Jurkat, Clone E6-1 (cell line): ENCODE measurements around the gene RABGAP1L.
"Not testable (repeated sequence)": the region's sequence is repeated elsewhere in the genome, so short reads cannot be mapped to it uniquely, and the experiment has no call there.

ENCODE experiments used
- DNase-seq: peaks from one replicate; pipeline ENCODE4 v3.0.0-alpha.2; 2011; ENCODE audit warnings: low read depth, low spot score
- H3K4me3 ChIP-seq: 2 replicates; pipeline ENCODE4 v1.5.1; 2011; ENCODE audit warnings: mild to moderate bottlenecking, low read length, control low read depth, moderate library complexity

The RABGAP1L gene

DNA sequence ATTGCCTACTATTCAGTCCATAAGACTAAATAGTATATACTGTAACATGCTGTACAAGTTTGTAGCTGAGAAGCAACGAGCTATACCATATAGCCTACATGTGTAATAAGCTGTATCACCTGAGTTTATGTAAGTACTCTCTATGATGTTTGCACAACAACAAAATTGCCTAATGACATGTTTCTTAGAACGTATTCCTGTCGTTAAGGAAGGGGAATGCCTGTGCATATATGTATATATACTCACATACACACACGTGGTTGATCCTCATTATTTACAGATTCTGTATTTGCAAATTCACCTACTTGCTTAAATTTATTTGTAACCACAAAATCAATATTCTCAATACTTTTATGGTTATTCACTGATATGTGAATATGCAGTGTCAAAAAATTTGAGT lies 504.0 kb downstream of the RABGAP1L start:
- DNase-seq: no peak
- no peak overlapping the region for H3K4me3 ChIP-seq

DNA sequence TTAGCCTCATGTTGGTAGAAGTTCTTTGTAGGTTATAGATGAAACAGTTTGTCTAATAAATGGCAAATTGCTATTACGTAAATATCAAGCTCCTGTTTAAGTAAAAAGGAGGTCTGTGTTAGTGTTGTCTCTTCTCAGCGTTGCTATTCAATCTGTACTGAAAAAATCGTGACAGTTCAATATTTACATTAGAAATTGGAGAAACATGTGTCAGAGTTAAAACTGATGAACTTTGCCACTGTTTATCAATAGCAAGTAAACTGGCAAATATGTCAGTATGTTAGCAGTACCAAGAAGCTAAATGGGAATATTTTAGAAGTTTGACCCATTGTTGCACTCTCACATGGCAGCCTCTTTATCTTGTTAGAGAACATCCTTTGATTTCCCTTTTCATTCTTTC lies 506.9 kb downstream of the RABGAP1L start:
- no peak for DNase-seq
- no peak overlapping the region for H3K4me3 ChIP-seq

DNA sequence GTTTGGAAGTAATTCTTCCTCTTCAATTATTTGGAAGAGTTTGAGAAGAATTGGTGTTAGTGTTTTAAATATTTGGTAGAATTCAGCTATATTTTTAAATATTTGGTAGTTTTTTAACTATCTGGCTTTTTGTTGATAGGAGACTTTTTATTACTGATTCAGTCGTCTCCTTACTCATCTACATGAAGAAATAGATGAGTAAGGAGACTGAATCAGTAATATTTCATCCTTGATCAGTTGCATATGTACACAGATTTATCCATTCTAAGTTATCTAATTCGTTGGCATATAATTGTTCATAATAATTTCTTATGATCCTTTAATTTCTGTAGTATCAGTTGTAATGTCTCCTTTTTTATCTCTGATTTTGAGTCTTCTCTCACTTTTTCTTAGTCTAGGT lies 512.5 kb downstream of the RABGAP1L start:
- H3K4me3 ChIP-seq: no peak overlapping the region
- DNase-seq: no peak

DNA sequence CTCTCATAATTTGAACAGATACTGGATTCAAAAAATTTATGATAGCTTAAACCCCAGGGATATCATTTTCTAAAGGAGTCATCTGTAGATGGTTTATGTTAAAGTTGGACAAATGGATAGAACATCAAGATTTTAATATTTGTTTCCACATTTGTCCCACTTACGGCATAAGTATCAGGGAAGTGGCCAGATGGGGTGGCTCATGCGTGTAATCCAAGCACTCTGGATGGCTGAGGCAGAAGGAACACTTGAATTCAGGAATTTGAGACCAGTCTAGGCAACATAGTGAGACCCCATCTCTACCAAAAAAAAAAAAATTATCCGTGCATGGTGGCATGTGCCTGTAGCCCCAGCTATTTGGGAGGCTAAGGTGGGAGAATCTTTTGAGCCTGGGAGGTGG lies 517.5 kb downstream of the RABGAP1L start:
- no peak for DNase-seq
- no peak overlapping the region for H3K4me3 ChIP-seq

DNA sequence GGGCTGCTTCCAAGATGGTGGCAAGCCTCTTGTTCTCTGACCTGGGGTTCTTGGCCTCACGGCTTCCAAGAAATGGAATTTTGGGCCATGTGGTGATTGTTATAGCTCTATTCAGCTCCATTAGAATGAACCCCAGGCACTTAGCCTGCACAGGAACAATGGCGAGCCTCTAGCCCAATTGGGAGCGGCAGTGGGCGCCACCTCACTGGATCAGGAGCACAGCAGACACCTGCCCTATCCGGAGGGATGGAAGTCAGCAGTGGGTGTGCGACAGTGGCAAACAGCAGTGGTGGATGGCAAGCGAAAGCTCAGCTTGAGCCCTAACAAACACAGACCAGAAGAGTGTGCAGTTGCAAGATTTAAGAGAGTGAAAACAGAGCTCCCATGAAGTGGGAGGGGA lies 519.3 kb downstream of the RABGAP1L start:
- H3K4me3 ChIP-seq: no peak overlapping the region
- DNase-seq: no peak

DNA sequence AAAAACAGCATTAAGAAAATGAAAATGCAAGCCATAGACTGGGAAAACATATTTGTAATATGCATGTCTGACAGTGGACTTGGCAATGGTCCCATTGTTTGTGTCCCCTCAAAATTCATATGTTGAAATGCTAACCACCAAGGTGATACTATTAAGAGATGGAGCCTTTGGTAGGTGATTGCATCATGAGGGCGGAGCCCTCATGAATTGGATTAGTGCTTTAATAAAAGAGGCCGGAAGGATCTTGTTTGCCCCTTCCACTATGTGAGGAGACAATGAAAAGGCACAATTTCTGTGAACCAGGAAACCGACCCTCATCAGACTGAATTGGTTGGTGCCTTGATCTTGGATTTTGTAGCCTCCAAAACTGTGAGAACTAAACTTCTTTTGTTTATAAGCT lies 520.8 kb downstream of the RABGAP1L start:
- DNase-seq: no peak

DNA sequence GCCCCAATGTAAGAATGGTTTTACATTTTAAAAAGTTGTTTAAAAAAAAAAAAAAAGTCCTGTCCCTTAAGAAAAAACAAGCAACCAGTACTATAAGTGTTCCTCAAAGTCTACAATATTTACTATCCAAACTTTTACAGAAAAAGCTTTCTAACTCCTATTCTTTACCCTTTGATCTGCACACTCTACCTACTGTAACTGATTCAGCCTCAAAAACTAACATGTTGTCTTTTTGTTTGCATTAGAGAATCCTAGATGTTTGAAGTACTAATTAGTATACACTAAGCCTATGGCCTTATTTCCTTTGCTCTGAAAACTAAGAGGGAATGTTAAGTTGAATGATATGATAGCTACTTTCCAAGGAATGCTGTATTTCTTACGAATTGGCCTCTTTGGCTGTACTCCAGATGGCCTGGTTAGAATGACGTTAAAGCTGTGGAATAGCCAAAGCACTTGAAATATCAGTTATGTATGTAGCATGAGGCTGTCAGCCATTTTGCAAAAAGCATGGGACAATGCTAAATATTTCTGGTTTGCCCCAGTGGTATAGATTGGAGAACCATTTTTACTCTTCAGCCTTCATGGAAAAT lies 523.2 kb downstream of the RABGAP1L start:
- no peak overlapping the region for H3K4me3 ChIP-seq
- no peak for DNase-seq

More for the DNA sequence above, 520.8 kb downstream of the RABGAP1L start:
- no peak overlapping the region for H3K4me3 ChIP-seq

DNA sequence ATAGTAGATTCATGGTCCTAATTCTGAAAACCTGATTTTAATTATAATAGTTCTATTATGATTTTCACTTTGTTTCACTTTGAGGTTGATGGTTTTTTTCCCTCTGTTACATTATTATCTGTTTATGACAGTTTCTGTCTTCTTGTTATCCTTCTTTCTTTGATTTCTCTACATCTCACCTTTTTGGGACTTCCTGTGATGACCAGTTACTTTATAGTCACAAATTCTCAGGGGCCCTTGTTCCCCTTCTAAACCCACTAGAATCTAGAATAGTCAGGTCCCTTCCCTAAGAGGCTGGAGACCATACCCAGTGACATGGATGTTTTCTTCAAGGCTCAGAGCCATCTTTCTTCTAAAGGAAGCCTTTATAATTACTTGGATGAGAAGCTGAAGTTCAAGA lies 526.9 kb downstream of the RABGAP1L start:
- DNase-seq: no peak
- no peak overlapping the region for H3K4me3 ChIP-seq

DNA sequence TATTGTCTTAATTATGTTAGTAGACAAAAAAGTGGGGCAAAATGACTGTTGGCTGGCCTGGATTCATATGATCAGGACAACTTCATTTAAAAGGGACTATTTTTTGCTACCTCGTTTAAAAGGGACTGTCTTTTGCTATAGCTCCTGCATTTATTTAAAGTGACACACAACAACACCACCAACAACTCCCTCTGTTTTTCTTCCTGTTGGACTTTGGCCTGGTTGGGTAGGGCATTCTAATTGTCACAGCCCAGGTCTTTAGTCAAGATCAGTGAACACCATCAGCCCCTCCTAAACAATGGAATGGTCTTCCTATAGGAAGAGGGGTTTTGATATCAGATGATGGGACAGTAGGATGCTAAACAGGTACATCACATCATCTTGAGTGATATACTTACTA lies 530.2 kb downstream of the RABGAP1L start:
- H3K4me3 ChIP-seq: no peak overlapping the region
- DNase-seq: no peak

DNA sequence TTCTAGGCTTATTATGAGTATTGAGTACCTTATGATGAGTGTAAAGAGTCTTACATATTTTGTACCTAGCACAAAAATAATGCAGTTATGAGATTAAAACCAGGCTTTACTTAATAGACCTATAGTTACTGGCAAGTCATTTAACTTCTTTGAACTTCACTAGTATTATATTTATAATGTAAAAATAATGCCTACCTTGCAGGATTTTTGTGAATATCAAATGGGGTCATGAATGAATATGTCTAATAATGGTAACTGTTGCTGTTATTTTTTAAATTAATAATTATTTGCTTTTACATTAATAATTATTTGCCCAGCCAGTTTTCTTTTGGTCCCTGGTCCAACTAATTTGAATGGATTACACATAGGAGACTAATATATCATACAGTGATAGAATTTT lies 530.9 kb downstream of the RABGAP1L start:
- no peak for DNase-seq
- H3K4me3 ChIP-seq: no peak overlapping the region

DNA sequence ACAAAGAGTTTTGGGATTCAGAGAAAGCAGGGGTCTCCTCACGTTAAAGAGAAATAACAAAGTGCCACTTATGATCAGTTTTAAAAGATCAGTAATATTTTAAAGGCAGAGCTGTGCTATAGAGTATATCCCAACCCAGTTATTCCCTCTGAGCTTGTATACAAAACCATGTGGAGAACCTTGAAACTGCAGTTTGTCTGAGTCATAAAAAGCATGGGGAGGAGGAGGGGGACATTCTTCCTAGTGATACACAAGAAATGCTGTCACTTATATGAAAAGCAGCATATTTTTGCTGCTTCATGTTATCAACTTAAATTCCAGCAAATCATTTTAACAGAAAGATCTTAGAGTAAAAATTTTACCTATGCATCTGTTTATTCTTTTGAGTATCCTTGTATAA lies 533.0 kb downstream of the RABGAP1L start:
- no peak for DNase-seq
- no peak overlapping the region for H3K4me3 ChIP-seq

DNA sequence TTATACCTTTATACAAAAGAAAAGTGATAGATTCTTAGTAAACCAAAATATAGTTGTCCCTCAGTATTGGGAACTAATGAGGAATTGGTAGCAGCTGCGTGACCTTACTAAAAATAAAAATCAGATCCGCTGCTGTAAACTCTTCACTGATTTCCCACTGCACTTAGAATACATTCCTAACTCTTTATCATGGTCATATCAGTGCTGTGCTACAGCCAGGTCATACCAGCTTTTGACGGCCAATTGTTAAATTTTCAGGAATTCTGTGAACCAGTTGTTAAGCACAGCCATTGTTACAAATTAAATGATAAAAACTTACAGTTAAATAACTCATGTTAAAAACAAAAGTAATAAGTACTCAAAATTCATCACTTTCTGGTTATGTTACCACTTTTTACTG lies 533.8 kb downstream of the RABGAP1L start:
- H3K4me3 ChIP-seq: no peak overlapping the region
- no peak for DNase-seq

DNA sequence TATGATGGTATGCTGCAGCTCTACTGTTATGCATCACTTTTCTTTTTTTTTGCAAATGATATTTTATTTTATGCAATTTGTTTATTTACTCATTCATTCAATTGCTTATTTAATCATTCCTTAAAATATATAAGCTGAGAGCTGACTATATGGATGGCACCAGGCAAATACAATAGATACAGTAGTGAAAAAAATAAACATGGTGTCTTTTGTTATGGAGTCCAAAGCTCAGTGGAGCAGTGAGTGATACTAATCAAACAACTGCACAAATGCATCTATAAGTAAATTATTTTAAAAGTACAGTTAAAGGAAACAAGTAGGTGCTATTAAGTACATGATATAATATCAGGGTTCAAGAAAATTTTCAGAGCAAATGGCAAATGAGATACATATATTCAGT lies 534.2 kb downstream of the RABGAP1L start:
- not testable (repeated sequence) for H3K4me3 ChIP-seq, DNase-seq

DNA sequence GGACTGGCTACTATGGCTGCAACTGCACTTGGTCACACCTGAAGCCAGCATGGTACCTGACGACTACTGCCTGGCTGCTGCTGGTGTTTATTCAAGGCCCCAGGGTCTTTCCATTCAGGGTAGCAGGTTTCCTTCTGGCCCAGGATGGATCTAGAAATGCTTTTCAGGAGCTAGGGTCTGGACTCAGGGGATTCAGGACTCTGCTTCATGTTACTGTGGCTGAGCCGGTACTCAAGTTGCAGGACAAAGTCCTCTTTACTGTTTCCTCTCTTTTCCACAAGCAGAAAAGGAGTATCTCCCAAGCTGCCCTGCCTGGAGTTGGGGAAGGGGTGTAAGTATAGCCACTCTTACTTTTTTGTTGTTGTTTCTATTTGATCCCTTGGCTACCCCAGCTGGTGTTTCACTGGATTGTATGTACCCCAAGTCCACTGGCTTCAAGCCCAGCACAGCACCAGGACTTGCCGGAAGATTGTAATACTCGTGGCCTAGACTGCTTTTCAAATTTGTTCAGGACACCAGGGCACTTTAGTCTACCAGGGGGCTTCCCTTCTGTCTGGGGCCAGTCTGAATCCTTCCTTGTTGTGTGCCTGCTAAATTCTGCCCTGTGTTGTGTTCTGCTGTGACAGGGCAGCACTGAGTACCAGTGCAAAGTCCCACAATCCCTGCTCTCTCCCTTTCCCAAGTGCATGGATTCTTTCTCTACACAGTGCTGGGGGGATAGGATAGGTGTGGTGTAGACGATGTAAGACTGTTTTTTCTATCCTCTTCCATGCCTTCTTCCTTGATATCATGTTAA lies 536.9 kb downstream of the RABGAP1L start:
- H3K4me3 ChIP-seq: no peak overlapping the region
- no peak for DNase-seq

DNA sequence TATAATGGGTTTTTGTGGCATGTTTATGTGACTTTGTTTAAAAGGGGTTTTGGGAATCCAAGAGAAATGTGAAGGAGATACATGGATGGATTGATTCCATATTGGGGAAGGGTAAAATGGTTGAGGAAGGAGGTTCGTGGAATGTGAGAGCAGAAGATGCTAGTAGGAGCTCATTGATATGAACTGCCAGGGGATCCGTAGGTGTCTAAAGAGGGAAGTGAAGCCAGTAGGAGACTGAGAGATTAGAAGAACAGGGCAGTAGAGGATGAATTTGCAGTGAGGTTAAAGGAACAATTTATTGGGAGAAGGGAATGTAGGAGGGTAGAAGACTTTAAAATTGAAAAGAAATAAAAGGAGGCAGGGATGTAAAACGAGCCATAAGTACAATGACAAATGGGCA lies 541.0 kb downstream of the RABGAP1L start:
- no peak for DNase-seq
- no peak overlapping the region for H3K4me3 ChIP-seq

DNA sequence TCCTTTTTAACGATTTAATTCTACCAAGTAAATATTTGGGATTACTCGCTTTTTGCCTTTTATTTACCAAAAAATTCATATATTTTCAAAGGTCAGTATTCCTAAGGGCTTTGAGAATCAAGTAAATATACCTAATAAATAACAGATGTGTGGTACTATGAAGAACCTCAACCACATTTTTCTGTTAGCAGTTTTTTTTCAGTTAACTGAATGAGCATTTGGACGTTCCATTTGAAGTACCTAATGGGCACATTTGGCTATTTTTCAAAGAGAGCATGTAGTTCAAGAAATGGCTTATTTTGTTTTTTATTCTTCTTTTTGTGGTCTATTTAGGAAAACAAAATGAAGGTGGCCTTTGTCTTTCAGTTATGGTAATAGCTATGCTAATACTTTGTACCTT lies 541.5 kb downstream of the RABGAP1L start:
- no peak for DNase-seq

DNA sequence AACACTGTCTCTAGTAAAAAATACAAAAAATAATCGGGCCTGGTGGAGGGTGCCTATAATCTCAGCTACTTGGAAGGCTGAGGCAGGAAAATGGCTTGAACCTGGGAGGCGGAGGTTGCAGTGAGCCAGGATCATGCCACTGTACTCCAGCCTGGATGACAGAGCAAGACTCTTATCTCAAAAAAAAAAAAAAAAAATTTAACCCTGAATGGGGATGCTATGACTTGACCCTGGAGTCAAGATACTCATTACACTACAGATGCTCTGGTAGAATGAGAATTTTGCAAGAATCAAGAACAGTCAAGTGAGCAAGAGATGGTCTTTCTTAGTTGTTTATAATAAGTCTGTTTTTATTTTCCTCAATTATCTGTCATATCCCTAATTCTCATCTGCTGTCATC lies 542.2 kb downstream of the RABGAP1L start:
- no peak overlapping the region for H3K4me3 ChIP-seq
- DNase-seq: no peak

More for the DNA sequence above, 541.5 kb downstream of the RABGAP1L start:
- H3K4me3 ChIP-seq: no peak overlapping the region

DNA sequence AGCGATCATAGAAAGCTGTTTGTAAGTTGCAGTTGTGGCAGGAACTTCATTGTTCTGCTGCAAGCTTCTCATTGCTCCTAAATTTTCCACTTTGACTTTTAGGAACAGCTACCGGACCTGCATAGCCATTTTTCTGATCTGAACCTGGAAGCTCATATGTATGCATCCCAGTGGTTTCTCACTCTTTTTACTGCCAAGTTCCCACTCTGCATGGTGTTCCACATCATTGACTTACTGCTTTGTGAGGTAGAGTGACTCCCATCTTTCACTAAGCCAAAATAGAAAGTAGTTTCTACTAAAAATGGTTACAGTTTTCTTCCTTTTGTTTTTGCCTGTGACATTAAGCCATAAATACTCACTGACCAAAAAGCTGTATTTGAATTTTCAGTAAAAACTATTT lies 542.7 kb downstream of the RABGAP1L start:
- DNase-seq: no peak
- no peak overlapping the region for H3K4me3 ChIP-seq

DNA sequence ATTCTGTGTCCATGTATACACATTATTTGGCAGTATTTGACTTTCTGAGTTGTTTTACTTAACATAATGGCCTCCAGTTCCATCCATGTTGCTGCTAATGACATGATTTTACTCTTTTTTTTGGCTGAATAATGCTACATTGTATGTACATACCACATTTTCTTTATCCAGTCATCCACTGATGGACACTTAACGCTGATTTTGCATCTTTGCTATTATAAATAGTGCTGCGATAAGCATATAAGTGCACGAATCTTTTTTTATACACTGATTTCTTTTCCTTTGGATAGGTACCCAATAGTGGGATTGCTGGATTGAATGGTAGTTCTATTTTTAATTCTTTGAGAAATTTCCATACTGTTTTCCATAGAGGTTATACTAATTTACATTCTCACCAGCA lies 544.0 kb downstream of the RABGAP1L start:
- H3K4me3 ChIP-seq: no peak overlapping the region
- DNase-seq: no peak

DNA sequence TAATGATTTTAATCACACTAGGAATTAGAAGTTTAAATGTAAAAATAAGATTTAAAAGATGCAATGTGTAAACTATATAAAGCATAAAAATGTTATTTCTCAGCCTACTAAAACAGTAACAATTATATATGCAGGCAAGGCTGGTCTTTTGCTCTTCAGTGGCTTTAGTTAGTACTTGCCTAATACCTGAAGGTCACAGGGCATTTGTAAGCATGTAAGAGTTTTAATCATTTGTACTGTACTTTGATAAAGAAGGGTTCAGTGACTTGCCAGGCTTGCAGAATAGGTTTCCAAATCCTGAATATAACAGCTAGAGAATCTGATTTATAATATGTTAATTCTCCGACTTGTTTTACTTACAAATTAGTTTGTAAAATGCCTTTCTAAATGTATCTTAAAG lies 545.0 kb downstream of the RABGAP1L start:
- H3K4me3 ChIP-seq: no peak overlapping the region
- DNase-seq: no peak
